Measurements from ENCODE around the gene FBXW11. TPM values are rescaled to one million over a fixed set of nuclear protein-coding genes. Genes with fewer than 3 reads are reported as not detected.
"Not testable (repeated sequence)": the region's sequence is repeated elsewhere in the genome, so short reads cannot be mapped to it uniquely, and the experiment has no call there.

Gene FBXW11
- total RNA-seq, 1 donor from 2014 or later, result 90.4 TPM

DNA sequence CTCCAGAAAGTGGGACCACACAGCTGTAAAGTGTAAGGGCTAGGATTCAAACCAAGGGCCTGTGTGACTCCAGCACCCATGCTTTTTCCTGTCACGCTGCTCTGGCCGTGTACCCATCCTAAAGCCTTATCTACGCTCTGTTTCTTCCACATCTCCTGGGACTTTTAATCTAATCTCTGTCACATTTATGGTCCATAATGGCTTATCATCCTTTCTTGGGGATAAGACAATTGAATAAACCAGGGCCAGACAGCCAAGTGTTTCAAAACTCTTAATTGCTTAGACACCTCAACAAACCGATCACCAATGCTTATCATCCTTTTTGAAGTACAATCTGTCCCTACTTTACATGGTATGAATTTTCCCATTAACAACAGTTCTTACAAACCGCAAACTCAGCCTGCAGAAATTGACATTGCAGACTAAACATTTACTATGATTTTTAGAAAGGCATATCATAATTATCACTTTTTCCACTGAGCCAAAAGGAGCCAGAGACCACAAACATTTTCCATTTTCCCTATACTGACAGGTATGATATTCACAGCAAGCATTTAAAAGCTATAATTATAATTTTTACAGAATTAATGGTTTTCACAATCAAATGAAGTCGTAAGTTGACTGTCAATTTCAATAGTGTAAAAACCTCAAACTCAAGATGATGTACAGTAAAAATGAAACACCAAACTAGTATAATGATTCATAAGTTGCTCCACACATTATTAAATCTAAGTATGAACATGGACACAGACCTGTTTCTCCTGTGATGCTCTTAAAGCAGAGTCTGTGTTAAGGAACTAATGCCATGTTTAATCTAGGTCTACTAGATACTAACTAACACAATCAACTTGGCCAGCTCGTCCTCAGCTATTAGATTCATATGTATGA lies 99.5 kb downstream of the FBXW11 start:
- no peak for DNase-seq

DNA sequence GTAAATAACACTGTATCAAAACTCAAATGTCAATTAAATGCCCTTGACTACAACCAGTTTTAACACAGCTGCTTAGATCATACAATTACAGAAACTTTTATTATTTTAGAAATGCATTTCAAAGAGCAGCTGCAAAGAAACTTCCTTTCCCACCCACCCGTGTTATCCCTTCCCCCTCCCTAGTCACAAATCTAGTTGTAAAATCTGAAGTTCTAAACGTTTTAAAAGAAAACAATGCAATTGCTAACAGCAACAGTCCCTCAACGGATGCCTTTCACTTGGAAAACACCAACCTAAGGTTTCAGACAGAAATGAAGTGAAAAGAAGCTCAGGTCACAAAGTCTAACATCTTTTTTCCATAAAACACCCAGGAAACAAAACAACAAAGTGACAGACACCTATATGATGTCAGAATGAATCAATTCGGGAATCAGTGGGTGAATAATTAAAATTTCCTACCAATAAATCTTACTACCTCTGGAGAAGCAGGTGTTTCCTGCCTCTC lies 100.3 kb downstream of the FBXW11 start:
- peak; percentile 34 for DNase-seq

DNA sequence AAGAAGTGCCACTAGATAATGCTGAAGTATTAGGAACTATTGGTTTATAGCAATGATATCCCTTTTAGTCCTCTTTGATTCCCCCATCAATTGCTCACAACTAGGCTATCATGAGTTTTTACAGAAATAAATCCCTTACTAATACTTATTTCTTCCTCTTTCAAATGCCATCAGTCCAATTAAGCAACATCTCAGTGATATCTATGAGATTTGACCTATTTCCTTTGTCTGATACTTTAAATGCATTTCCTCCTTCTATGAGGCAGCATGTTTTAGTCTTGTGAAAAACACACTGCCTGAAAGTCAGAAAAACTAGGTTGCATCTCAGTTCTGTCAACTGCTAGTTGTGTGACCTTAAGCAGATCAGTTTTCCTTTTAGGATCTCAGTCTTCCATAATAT lies 101.6 kb downstream of the FBXW11 start:
- no peak for DNase-seq

DNA sequence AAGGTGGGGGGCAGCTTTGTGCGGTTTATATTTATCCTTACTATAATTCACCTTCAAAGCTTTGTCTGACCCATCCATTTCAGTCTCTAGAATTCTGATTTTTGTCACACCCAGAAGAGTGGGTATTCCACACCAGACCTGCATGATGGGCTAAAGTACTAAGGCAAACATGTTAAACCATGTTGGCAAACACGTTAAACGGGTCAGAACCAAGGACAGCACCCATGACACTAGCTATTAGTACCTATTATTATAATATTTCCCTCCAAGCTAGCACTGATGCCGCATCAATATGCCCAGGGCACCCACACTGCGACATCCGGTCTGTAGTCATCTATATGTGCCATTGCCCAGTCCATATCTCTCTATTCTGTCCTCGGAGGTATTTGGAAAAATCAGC lies 104.7 kb downstream of the FBXW11 start:
- no peak for DNase-seq

DNA sequence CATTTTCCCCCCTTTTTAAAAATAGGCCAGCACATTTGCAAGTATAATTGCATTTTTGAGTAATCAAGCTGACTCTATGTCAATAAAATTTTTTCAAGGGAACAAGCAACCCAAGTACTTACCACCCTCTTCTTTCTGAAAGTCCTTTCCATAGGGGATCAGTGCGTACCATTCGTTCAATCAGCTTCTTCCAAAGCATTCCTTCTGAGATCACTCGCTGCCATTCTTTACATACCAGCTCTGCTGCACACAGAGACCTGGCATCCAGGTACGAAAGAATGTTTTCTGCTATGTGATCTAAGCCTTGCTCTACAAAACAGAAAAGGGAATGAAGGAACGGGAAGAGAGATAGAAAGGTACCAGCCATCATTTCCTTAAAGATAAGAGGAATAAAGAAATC lies 106.6 kb downstream of the FBXW11 start:
- no peak for DNase-seq

DNA sequence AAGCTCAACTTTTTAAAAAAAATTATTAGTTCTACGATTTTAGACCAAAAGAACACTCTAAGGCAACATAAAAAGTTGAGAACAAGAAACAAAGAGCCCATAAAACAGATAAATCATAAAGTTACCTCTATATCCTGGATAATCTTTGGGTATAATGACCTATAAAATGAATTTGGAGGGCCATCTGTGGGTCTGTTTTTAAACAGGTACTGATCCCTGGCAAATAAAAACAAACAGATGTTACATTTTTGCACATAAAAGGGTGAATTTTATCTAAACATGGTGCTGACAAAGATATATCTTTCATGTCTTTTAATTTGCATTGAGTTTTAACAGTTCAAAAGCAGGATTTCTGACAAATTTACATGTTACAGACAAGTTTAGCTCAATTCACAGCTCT lies 107.6 kb downstream of the FBXW11 start:
- DNase-seq, result no peak

DNA sequence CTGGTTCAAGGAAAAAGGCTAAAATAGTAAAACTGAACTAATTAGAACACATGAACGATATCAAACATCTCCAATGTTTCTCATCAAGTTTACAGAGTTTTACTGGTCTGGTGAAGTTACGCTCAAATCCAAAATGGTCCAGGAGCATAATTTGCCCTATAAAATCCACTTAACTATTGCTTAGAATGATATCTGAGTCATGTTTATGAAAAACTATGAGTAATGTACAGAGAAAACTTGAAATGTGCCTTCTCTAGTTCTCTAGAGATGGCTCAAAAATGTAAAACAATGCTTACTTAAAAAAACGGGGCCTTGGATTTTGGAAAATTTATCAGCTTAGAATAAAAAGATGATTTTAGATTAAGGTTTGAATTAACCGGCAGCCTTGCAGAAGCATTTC lies 108.1 kb downstream of the FBXW11 start:
- DNase-seq, result no peak

DNA sequence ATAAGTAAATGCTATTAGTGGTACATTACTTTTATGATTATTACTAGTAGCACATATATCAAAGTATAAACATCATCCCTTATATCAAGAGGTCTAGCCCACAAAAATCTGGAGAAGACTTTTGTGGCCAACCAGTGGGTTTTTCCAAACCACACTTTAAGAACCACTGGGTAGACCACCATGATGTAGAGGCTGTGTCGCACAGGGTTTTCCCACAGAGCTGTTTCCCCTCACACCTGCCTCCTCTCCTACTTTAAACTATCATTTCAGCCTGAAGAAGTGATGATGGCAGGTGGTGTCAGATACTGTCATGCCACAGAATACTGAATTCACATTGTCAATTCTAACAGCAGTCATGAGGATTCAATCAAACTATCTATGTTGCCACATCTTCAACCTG lies 109.2 kb downstream of the FBXW11 start:
- DNase-seq, result no peak

DNA sequence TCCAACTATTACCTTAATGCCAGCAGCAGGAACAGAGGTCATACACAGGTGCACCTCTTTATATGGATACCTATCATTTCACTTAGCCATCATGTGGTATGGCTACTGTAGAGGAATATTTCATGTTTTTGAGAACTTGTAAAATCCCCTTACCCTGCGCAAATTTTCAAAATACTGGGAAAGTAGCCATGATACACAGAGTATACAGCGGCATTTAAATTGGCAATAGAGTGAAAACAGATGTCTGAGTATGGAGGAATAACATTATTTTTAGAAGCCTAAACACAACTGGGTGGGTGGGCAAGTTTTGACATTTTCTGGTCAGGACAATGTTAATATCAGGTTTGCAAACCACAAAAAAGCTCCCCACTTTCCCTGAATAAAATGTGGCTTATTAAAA lies 111.4 kb downstream of the FBXW11 start:
- DNase-seq, result no peak

DNA sequence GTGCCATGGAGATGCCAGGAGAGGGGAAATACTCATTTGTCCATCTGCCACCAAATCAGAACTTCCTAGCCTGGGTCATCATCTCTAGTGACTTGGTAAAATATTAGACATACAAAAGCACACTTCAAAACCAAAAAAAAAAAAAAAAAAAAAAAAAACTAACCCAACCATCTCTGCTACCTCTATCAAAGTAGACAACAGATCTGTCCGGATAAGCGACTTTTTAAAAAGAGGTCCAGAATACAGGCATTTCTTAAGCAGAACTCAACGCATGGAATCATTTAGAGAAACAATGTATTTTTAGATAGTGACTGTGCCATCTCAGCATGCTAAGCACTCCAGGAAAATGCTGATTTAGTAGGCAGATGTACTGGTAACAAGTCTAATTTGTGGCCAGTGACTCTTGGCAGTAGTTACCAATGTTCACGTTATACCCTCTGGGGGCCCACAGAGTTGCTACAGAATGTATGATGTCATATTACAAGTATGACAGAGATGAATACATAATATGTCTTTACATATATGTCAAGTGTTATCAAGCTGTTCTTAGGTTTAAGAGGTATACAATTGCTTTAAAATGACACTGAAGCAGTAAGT lies 113.0 kb downstream of the FBXW11 start:
- DNase-seq, result no peak

DNA sequence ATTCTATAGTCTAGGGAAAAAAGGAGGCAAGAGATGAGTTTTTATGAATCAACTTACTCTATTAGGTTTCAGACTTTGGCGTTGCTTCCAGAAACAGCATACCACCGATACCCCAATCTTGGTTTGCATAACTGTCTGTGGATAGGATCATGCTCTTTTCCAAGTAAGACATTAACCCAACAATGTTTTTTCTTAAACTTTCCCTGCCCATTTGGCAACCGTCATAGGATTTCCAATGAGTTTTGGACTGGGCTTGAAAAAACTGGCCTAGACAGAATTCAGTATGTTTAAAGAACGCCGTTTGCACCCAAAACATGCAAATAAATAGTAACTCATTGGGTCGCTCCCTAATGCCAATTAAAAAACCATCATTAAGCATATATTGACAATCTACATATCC lies 114.8 kb downstream of the FBXW11 start:
- DNase-seq, result no peak

DNA sequence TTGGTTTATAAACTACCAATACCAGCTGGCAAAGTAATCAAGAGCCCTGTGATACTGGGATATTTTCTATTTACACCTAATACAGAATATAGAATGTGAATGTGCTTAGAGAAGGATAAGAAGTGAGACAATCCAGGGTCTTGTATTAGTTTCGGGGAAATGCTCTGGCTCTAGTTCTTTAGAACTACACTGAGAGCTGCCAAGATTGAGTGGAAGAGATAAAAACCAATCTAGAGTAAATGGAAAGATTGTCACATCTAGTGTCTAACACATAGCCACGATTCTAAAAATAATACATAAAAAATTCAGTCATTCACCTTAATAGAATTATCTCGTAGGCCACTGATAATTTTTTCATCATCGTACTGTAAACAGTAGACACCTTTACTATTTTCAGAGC lies 115.3 kb downstream of the FBXW11 start:
- no peak for DNase-seq

DNA sequence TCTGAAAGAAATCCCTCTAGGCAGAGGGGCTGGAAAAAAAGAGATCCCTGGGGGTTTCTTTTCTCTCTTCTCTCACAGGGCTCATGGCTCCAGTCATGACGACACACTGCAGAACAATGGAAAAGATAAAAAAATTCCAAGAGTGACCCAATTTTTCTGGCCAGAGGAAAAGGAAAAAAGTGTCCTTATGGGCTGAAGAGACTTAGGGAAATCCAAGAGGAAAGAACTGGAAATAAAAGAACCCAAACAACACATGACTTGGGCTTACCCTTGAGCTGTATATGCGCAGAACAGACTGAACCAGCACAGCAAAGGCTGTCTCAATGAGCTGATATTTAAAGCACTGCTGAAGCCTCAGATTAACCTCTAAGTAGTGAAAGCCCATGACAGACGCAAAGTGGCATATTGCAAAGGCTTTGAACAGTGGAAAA lies 118.4 kb downstream of the FBXW11 start:
- DNase-seq, result peak; percentile 59

DNA sequence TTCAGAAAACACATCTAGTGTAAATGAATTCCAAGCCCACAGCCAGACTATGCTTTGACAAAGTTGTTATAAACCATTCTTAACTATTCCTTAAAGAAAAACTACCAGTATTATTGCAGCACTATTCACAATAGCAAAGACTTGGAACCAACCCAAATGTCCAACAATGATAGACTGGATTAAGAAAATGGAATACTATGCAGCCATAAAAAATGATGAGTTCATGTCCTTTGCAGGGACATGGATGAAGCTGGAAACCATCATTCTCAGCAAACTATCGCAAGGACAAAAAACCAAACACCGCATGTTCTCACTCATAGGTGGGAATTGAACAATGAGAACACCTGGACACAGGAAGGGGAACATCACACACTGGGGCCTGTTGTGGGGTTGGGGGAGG lies 120.4 kb downstream of the FBXW11 start:
- DNase-seq, result not testable (repeated sequence)

DNA sequence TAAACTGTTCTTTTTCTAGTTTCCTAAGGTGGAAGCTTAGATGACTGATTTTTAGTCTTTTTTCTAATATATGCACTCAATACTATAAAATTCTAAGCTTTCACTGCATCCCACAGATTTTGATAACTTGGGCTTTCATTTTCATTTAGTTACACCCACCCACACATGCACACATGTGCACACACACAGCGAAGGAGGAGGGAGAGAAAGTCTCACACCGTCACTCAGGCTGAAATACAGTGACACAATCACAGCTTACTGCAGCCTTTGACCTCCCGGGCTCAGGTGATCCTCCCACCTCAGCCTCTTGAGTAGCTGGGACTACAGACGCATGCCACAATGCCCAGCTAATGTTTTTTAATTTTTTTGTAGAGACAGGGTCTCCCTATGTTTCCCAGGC lies 124.3 kb downstream of the FBXW11 start:
- DNase-seq, result no peak

DNA sequence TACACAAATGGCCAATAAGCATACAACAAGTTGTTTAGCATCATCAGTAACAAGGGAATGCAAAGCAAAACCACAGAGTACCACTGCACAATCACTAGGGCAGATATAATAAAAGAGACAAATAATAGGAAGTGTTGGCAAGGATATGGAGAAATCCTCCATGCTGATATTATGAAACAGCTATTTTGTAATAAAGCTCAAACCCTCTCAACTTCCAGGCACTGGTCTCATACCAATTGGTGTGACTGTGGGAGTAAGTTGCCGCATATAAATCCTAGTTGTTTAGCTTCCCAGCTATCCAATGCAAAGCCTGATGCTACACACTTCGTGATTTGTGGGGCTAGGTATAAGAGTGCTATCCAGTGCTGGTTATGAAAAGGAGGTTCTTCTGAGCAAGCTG lies 132.2 kb downstream of the FBXW11 start:
- DNase-seq, result no peak

DNA sequence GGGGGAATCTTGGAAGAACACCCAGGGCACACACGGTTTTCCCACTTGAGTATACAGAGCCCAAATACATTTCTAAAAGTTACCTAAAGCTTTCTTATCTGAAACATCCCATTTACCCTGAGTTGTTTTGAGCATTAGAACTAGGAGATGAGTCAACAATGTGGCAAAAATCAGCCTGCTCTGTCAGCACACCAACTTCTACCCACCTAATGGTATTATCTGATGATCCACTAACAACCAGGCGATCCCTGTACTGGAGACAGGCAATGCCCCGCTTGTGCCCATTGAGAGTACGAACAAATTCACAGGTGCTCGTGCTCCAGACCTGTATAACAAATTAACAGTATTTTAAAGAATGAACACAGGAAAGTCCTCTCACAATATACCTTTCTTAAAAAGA lies 133.8 kb downstream of the FBXW11 start:
- DNase-seq, result no peak

DNA sequence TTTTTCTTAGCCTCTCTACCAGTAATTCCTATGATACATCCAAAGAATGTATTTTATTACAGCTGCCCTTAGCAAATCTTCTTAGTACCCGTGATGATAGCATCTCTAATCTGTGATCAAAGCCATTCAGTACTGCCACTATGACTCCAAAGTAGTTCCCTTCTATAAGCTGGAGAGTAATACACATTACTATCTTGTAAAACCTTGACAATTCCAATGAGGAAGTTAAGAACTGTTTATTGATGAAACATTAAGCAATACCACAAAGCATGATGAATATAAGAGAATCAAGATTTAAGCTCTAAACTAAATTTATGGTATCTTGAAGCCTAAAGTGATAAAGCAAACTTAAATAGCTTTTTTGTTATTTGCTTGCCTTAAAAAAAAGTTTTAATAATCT lies 134.7 kb downstream of the FBXW11 start:
- DNase-seq, result no peak

DNA sequence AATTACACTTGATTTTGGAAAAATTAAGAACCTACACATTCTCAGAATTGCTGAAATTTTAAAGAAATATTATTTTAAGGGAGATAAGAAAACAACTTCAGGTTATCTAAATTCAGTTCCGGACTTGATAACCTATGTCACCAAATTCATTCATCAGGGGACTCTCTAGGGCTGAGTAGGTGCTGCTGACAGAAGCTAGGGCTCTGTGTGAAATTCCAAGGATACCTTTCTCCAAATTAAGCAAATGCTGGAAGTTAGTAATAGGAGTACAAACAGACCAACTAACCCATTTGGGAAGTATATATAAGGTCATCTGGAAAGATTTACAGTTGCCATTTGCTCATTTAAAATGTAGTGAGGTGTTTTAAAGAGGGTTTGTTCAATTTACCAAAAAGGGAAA lies 136.5 kb downstream of the FBXW11 start:
- no peak for DNase-seq

DNA sequence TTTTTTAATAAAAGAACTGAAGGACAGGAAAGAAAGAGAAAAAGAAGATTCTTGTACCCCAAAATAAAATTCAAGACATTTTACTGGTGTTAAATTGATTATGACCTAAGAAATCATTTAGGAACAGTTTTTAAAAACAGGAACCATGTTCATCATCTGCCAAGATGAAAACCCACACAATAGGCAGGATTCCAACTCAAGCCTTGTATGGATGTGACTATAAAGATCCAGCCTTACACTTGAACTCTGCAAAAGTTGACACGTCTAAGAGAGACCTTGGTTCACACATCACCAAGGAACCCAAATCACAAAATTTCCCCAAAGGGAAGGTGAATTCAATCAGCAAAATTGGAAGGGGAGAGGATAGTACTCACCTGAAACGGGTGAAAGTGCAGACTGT lies 138.2 kb downstream of the FBXW11 start:
- no peak for DNase-seq

DNA sequence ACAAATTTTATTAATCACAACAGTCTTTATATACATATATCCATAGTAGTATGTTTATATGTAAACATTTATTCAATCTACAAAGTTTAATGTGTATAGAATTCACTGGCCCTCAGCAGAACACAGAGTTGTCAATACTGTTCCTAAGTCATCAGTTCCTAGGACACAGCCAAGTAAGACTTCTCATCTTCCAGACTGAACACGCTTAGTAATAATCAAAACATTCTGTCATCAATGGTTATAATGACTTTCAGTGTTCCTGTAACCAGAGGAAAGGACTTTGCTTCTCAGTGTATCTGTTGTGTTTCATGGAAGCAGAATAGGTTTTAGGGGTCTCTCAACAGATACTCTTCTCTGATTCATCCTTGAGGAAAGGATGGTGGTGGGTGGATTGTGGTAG lies 138.7 kb downstream of the FBXW11 start:
- DNase-seq, result peak; percentile 51

DNA sequence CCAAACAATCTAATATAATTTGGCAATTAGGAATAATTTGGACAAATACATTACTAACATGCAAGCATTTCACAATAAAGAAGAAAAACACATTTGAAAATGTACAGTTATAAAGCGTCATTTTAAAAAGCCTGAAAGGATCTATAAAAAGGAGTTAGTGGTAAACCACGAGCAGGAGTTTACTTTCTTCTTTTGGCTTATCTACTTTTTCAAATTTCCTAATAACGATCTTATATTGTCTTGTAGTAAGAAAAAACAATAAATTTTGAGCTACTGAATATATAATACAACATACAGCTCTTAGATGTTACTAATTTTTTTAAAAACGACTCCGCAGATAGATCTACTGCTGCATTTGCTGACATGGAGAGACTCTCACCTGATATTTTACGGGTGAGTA lies 141.0 kb downstream of the FBXW11 start:
- DNase-seq, result no peak

DNA sequence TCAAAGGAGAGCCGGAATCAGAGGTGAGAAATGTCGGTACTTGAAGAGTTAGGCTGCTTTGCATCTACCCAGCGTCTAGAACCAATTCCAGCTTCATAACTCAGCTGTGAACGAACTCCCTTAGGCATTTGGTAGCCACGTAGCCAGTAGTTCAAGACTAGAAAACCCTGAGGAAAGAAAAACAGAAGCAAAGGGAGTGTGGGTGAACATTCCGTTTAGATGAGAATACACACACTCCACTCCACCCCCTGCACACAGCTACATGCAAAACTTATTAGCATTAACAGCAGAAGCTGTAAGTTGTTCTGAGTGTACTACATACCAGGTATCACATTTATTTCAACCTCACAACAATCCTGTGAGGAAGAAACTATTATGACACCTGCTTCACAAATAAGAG lies 142.5 kb downstream of the FBXW11 start:
- no peak for DNase-seq

DNA sequence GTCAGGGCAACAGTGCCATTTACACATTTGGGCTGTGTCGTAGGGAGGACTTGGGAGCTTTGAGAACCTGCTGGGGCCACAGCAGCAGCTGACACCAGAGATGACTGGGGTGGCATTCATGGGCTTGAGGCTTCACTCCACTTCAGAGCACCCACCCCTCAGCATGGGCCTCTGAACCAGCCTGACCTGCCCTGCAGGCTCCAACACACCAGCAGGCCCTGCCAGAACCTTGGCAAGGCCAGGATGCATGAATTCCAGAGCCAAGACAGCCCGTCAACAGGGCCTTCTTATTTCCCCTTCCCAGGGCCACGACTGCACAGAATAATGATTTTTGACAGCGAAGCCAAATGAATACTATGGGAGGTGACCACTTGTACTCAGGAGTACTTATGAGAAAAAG lies 143.8 kb downstream of the FBXW11 start:
- no peak for DNase-seq
